ENCODE results near the gene CCN2. TPM values are rescaled to one million over a fixed set of nuclear protein-coding genes. Genes with fewer than 3 reads are reported as not detected.

CCN2 gene
- total RNA-seq, 3 donors from 2014 or later (not counting 1 experiment from before 2014, with no cell fraction given): not detected

- Histone ChIP-seq H3K36me3 (ENCODE audit: control insufficient read depth, insufficient read depth, low read length) (no peaks in the 10 kb centered on the region), H3K4me3 (ENCODE audit: low read length) (no peak overlapping the region), H3K27ac (ENCODE audit: low read length) (no peak overlapping the region), H3K4me1 (ENCODE audit: control insufficient read depth, insufficient read depth, low read length) (no peaks in the 10 kb centered on the region), H3K27me3 (ENCODE audit: control insufficient read depth, insufficient read depth, low read length) (no peaks in the 10 kb centered on the region), H3K9me3 (ENCODE audit: control insufficient read depth, insufficient read depth, low read length) (no peaks in the 10 kb centered on the region)
- intact Hi-C loops (cut with micrococcal nuclease): no loop called here
- no peak overlapping the region for H3K4me3 Mint-ChIP-seq
- no peaks in the 10 kb centered on the region for H3K27me3 Mint-ChIP-seq (ENCODE audit: low read depth in 2 of 2)
- WGBS (ENCODE audit: insufficient coverage): 94% methylated on average over 8 of the region's 9 CpGs
- TF ChIP-seq, protein P1, sequence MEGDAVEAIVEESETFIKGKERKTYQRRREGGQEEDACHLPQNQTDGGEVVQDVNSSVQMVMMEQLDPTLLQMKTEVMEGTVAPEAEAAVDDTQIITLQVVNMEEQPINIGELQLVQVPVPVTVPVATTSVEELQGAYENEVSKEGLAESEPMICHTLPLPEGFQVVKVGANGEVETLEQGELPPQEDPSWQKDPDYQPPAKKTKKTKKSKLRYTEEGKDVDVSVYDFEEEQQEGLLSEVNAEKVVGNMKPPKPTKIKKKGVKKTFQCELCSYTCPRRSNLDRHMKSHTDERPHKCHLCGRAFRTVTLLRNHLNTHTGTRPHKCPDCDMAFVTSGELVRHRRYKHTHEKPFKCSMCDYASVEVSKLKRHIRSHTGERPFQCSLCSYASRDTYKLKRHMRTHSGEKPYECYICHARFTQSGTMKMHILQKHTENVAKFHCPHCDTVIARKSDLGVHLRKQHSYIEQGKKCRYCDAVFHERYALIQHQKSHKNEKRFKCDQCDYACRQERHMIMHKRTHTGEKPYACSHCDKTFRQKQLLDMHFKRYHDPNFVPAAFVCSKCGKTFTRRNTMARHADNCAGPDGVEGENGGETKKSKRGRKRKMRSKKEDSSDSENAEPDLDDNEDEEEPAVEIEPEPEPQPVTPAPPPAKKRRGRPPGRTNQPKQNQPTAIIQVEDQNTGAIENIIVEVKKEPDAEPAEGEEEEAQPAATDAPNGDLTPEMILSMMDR (IDR thresholded peaks at IDR 0.05): no peak
- no peaks in the 10 kb centered on the region for H3K4me1 Mint-ChIP-seq
- no peaks in the 10 kb centered on the region for H3K9me3 Mint-ChIP-seq
- H3K27ac Mint-ChIP-seq: no peak overlapping the region
- no peaks in the 10 kb centered on the region for H3K36me3 Mint-ChIP-seq
- ATAC-seq: no peak
- DNase-seq: no peak
These were observed 47.2 kb upstream of the CCN2 start for GRCh38 chr6:131998255-131998982.

- DNase-seq: no peak
- Mint-ChIP-seq H3K27me3 (ENCODE audit: low read depth in 2 of 2) (no peaks in the 10 kb centered on the region), H3K27ac (no peak overlapping the region), H3K4me1 (no peaks in the 10 kb centered on the region), H3K9me3 (no peaks in the 10 kb centered on the region), H3K36me3 (no peaks in the 10 kb centered on the region), H3K4me3 (no peak overlapping the region)
- H3K27ac ChIP-seq (ENCODE audit: low read length): no peak overlapping the region
- no peaks in the 10 kb centered on the region for H3K27me3 ChIP-seq (ENCODE audit: control insufficient read depth, insufficient read depth, low read length)
- intact Hi-C loops (cut with micrococcal nuclease): no loop called here
- TF ChIP-seq, protein P1 (IDR thresholded peaks at IDR 0.05): no peak
- H3K4me3 ChIP-seq (ENCODE audit: low read length): no peak overlapping the region
- no peaks in the 10 kb centered on the region for H3K9me3 ChIP-seq (ENCODE audit: control insufficient read depth, insufficient read depth, low read length)
- no peak for ATAC-seq
- WGBS (ENCODE audit: insufficient coverage): 93% methylated on average over 6 of the region's 7 CpGs
- no peaks in the 10 kb centered on the region for H3K4me1 ChIP-seq (ENCODE audit: control insufficient read depth, insufficient read depth, low read length)
- H3K36me3 ChIP-seq (ENCODE audit: control insufficient read depth, insufficient read depth, low read length): no peaks in the 10 kb centered on the region
These were observed 46.4 kb upstream of the CCN2 start for GRCh38 chr6:131997429-131998153.

DNA sequence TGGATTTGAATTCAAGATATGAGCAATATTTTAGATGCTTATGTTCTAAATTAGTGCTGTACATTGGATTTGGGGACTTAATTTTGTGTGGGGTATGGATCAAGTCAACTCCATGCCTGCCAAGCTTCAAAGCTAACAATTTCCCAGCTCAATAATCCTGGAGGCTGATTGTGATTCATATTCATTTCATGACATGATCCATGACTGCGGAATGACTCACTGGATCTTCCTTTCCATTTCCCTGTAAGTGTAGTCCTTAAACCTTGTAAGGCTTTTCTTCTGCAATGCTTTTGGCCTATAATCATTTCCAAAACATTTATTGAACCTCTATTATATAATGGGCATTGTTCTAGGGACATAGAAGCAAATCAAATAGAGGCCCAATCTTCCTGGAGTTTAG is 44.7 kb upstream of the CCN2 start:
- no peak overlapping the region for H3K4me3 Mint-ChIP-seq
- H3K4me1 Mint-ChIP-seq: no peaks in the 10 kb centered on the region
- Histone ChIP-seq H3K27ac (ENCODE audit: low read length) (no peak overlapping the region), H3K27me3 (ENCODE audit: control insufficient read depth, insufficient read depth, low read length) (no peaks in the 10 kb centered on the region), H3K4me3 (ENCODE audit: low read length) (no peak overlapping the region), H3K4me1 (ENCODE audit: control insufficient read depth, insufficient read depth, low read length) (no peaks in the 10 kb centered on the region), H3K9me3 (ENCODE audit: control insufficient read depth, insufficient read depth, low read length) (no peaks in the 10 kb centered on the region), H3K36me3 (ENCODE audit: control insufficient read depth, insufficient read depth, low read length) (no peaks in the 10 kb centered on the region)
- intact Hi-C loops (cut with micrococcal nuclease): no loop called here
- H3K9me3 Mint-ChIP-seq: no peaks in the 10 kb centered on the region
- no peak for DNase-seq
- 58% methylated on average over 1 of the region's 1 CpG for WGBS (ENCODE audit: insufficient coverage)
- no peak overlapping the region for H3K27ac Mint-ChIP-seq
- TF ChIP-seq, protein P1 (IDR thresholded peaks at IDR 0.05): no peak
- no peaks in the 10 kb centered on the region for H3K27me3 Mint-ChIP-seq (ENCODE audit: low read depth in 2 of 2)
- H3K36me3 Mint-ChIP-seq: no peaks in the 10 kb centered on the region
- ATAC-seq: no peak

All from natural killer cell (primary cell).